T-helper 2 cell treated with Interferon-gamma antibody and Interleukin-4, amounts not matched to agents 100 ng/mL and 5 ng/mL, for 36 hours (primary cell): ENCODE results near the gene RIN2. TPM values are rescaled to one million over a fixed set of nuclear protein-coding genes. Genes with fewer than 3 reads are reported as not detected.

ENCODE experiments used
- intact Hi-C: fragments of 100-400 bp; cut with micrococcal nuclease; formaldehyde crosslinking; loops from one replicate; pipeline ENCODE4 v1.15.1; 2023
- total RNA-seq: library from RNA; stranded (reverse); gene quantifications from 2 replicates; pipeline ENCODE4 v1.2.3, GENCODE V29; 2022

RIN2 gene
- total RNA-seq, 1 donor from 2014 or later: not detected

DNA sequence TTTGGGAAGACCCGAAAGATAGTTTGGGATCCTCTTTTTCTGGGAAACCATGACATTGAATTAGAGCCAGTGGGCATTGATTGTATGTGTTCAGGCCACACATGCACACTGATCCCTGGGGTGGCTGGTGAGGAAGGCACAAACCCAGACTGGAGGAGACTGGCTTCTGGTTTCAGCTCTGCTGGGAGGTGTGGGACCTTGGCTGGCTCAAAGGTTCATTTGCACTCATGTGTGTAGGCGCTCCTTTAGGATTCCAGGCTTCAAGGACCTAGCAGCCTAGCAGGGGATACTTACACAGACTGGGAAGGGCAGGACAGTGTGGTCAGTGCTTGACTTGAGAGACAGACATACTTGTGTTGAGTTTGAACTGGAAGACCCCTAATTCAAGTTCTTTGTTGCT, 7.2 kb downstream of the RIN2 start:
- intact Hi-C loops: no loop called here

GRCh38 chr20:19765913-19766312, 7.9 kb downstream of the RIN2 start:
- intact Hi-C loops: no loop called here

DNA sequence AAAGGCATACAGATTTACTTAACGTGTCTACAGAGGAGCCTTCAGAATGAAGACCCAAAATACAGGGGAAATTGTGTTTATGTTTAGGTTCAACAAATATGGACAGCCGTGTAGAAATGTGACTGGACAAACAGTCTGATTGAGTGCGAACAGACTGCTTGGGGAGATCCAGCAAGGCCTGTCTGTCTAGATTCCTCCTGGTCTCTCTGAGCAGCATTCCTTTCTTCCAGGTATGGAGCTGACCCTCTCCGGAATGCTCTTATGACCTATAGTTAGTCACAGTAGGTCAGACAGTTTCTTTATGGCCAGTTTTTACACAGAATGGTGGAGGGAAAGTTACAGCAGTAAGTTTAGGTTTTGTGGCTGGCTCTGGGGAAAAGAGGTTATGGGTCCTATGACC, 9.0 kb downstream of the RIN2 start:
- intact Hi-C loops: no loop called here

GRCh38 chr20:19768325-19768842, 10.3 kb downstream of the RIN2 start:
- intact Hi-C loops: no loop called here

- intact Hi-C loops: no loop called here
These were observed 11.4 kb downstream of the RIN2 start for GRCh38 chr20:19769507-19769906.

DNA sequence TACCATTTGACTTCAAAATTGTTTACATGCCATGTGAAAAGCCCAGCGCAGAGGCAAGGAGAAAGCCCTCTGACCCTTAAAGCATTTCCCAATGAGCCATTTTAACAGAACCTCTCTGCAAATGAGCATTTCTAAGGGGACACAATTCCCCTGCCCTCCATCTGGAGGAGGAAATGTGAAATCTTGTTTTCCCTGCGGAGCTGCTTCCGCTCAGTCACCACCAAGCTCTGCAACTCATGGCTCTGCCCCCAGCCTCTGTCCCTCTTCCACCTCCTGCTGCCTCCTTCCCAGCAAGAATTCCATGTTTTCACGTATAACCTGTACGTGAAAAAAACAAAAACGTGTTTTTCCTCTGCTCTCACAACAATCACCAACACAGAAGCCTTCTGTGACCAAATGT, 12.3 kb downstream of the RIN2 start:
- intact Hi-C loops: no loop called here

DNA sequence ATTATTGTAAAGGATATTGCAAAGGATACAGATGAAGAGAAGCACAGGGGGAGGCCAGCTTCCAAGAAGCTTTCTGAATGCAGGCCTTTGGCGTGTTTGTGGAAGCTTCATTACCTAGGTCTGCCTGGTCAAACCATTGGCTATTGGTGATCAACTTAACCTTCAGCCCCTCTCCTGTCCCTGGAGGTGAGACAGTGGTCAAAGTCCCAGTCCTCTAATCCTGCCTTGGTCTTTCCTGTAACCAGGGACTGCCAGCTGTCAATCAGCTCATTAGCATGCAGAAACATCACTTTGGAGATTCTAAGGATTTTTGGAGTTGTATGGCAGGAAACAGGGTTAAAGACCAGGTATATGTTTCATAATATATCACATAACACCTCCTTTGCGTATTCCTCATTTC, 13.0 kb downstream of the RIN2 start:
- intact Hi-C loops: no loop called here

GRCh38 chr20:19773471-19773870, 15.4 kb downstream of the RIN2 start:
- intact Hi-C loops: no loop called here

DNA sequence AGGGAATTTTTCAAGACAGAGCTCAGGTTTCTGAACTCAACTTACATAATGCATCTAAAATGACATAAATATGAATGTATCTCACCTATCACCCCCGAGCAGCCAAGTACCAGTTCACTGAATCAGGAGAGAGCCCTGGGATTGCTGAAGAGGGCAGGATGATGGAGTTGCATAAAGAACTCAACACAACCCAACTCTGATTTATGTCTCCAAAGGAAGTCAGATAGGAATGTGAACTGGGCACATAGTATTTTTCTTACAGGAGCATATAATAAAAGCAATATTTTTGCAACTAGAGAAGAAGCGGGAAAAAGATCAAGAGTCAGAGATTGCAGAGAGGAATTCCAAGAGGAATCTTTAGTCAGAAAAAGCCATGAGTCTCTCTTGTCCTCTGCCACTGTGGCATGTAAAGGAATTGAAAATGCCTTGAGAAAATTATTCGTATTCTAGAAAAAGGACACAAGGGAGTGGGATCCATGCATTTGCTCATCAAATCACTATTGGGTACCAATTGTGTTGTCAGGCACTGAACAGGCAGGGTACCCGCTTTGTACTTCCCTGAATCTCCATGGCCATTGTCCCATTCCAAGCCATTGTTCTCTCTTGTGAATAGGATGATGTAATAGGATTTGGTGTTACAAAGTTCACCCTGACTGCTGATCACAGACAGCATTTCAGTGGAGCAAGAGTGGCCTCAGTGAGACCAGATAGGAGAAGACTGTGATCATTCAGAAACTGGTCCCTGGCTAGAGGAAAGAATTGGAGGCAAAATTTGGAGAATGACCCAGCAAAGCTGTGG, 16.3 kb downstream of the RIN2 start:
- intact Hi-C loops: no loop called here

DNA sequence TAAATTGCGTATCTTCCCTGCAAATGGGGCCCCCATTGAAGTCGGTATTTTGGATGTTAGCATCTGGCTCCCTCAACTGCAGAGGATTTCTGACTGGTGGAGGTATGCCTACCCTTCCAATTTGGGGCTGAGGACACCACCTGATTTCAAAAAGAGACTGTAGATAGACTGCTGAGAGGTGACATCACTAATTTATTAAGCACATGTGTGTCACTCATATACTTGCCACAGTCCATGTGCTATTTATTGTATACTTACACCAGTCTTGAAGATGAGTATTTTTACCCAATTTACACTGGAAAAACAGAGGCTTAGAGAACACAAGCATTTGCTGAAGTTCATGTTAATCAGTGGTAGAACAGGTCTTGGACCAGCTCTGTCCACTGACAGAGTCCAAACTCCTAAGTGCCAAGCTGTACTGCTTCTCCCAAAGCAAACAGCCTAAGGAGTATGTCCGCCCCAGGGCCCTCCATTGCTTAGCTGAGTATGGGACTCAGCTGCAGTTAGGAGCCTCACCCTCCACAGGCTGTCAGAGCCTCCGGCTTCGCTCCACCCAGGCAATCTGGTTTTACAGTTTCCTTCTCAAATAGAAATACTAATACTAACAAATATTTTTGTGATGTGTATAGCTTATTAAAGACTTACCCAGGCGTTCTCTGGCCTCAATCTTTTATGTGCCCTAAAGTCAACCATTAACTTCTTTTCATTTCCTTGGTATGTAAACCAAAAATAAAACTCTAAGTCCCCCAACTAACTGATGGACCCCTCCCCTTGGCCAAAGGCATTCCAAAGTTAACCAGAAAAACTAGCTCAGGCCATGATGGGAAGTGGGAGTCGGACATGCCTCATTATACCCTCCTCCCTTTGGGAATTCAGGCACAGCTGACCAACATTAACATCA, 17.5 kb downstream of the RIN2 start:
- intact Hi-C loops: no loop called here

DNA sequence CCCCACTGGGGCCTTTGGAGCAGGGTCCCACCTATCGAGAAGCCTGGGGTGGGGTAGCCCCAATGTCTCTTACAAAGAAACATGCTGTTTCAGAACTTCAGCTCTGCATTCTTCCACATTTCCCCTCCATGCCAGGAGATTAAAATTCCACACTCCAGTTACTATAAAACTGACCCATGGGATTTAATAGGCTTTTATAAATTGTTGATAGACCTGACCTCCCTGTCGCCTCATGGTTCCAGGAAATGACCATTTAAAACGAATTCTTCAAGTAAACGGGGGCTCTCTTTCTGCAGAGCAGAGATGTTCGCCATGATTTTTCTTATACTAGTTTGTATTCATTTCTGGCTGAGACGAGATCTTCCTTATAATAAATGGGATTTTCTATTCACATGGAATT, 19.3 kb downstream of the RIN2 start:
- intact Hi-C loops: no loop called here

DNA sequence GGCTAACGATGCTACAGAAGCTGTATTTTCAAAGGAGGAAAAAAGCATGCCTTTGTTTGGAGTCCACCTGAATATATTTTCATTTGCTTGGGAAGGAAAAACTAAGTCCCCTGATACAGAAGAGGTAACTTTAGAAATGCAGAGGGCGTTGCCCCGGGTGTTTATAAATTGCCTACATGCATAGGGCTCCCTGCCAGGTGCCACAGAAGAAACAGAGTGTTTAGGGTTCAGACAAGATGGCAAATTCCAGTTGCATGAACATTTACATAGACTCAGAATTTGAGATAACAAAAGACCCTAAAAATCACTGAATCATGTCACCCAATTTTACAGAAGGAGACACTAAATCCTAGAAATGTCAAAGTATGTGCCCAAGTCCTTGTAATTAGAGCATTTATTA, 19.9 kb downstream of the RIN2 start:
- intact Hi-C loops: no loop called here

GRCh38 chr20:19778404-19778803, 20.3 kb downstream of the RIN2 start:
- intact Hi-C loops: no loop called here

- intact Hi-C loops: no loop called here
These were observed 21.6 kb downstream of the RIN2 start for GRCh38 chr20:19779634-19780033.

DNA sequence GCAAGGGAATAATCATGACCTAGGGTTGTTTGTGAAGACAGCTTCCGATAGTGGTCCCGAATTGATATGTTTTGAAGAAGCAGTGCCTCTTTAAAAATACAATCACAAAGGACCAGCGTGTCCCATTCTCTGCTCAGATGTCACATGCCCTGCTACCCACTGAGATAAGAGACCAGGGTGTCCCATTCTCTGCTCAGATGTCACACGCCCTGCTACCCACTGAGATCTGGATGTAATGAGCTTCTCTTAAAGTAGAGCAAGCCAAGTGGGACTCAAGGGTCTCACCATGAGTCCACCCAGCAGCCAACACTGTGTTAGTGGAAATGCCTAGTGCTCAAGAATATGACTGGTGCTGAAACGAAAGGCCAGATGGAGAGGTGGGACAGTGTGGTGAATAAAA, 22.2 kb downstream of the RIN2 start:
- intact Hi-C loops: no loop called here

DNA sequence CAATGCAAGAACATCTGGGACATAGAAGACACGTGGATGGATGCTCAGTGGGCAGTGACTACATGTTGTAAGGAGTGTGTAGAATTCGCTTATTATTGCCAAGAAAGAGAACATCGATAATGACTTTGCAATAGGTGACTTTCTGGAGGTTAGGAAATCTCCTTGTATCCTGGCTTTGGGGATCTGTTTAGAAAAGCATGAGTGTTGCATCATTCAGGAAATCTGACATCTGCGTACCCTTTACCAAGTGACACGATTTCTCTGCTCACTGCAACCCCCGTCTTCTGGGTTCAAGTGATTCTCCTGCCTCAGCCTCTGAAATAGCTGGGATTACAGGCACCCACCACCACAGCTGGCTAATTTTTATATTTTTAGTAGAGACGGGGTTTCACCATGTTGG, 23.2 kb downstream of the RIN2 start:
- intact Hi-C loops: no loop called here

- intact Hi-C loops: no loop called here
These were observed 24.6 kb downstream of the RIN2 start for GRCh38 chr20:19782669-19783068.

GRCh38 chr20:19783966-19784401, 25.9 kb downstream of the RIN2 start:
- intact Hi-C loops: no loop called here

- intact Hi-C loops: no loop called here
These were observed 26.6 kb downstream of the RIN2 start for GRCh38 chr20:19784511-19785172.

DNA sequence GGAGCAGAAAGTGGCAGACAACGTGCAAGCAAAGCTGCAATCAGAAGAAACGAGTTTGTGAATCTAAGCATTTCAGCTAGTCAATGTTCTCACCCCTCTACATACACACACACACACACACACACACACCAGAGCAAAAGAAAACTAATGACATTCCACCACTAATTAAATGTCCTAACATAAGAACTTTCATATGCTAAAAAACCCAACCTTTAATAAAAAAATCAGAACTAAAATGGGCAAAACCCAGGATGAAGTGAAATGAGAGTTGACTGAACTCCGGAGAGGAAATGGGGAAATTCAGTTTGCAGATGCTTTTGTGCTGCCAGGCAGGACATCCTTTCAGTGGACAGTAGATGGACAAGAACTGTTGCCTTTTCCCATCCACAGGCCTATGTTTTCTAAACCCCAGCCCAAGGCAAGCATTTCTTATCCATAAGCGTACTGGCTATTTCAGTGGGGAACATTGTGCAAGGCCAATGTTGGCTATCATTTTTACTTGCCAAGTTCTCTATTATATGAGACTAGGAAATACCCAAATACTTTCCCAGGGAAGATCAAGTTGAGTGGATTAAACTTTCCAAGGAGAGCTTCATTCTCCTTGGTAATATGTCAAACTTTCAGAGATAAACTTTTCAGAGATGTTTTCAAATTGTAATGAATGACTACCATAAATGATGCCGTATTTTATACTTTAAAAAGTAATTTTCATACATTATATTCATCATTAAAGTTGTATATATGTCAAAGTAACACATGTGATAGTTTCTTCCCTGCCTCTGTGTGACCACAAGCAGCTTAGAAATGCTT, 27.3 kb downstream of the RIN2 start:
- intact Hi-C loops: no loop called here

GRCh38 chr20:19785983-19786285, 27.9 kb downstream of the RIN2 start:
- intact Hi-C loops: no loop called here
